ENCODE results near the gene PSEN2.

DNA sequence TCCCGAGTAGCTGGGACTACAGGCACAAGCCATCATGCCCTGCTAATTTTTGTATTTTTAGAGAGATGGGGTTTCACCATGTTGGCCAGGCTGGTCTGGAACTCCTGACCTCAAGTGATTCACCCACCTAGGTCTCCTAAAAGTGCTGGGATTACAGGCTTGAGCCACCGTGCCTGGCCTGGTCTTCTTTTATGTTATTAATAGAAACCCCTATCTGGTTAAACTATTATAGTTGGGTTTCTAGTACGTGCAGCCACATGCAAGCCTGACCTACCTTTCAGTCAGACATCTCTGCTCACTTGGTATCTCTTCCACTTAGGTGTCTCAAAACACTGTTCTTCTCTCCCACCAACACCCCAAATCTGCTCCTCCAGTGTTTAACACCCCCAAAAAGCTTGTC, 34.4 kb downstream of the PSEN2 start:
- TF ChIP-seq CTCF (IDR thresholded peaks at IDR 0.05) (no peak), POLR2A (IDR thresholded peaks at IDR 0.05) (no peak)
